Measurements from ENCODE around the gene ARNT2.

Gene ARNT2

DNA sequence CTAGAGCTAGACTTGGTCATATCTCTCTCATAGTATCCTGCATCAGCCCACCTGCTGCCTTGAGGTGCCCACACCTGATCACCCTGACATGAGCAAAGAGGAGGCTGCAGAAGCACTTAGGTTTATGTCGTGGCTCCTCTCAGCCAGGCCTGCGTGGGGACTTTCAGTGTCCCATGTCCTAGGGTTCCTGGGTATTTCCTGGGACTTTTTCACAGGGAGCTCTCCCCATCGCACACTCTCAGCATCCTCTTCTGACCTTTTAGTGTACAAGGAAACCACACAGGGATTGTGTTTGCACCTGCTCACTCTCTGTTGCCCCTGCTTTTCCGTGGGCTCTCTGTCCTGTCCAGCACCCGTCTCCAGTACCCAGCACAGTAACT, 61.4 kb downstream of the ARNT2 start:
- no peak for DNase-seq (ENCODE audit: low read depth in 2 of 2)

GRCh38 chr15:80466543-80466942, 62.4 kb downstream of the ARNT2 start:
- DNase-seq (ENCODE audit: low read depth in 2 of 2) = no peak

DNA sequence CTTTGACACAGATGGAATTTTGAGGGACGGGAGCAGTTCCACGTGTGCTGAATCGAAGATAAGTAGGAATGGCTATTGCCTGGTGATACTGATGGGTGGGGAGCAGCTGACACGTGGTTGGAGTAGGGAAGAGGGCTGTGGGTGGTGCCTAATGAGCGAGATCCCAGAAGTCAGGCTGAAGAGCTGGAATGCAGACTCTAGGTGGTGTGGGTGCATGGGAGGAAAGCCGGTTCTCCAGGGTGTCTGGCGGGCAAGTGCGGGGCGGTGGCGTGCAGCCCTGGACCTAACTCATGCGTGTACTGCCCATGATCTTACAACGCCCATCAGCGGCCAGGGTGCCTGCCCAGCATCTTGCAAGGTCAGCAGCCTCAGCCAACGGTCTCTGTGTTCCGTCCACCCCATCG, 63.1 kb downstream of the ARNT2 start:
- no peak for DNase-seq (ENCODE audit: low read depth in 2 of 2)

DNA sequence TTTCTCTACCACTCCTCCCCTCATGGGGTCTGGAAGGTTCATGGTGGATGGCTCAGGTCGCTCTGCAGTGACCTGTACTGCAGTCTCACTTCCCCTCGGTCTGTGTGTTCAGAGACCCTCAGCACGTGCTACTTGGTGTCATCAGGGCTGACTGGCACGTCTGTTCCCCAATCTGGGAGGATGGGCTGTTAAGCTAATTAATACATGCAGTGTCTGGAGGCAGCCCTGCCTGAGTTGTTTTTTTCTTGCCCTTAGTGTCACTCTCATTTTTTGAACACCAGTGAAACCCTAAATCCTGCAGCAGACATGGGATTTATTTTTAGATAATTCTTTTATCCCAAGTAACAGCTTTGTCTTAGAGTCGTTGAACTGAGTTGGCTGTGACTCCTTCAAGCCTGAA, 64.6 kb downstream of the ARNT2 start:
- no peak for DNase-seq (ENCODE audit: low read depth in 2 of 2)

DNA sequence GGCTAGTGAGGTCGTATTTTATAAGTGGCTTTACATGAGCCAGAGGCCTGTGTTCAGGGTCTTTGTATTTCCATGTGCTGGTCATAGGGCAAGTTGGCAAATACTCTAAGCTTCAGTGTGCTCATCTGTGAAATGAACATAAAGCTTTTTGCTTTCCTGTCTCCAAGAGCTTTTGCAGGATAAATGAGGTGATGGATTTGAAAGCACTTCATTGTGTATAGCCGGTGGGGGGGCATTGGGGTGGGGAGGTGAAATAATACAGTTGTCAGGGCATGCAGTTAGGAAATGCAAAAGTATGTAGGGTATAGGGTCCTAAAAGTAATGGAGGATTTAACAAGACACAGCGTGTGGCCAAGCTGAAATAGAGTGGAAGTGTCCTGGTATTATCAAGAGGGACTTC, 67.7 kb downstream of the ARNT2 start:
- no peak for DNase-seq (ENCODE audit: low read depth in 2 of 2)

DNA sequence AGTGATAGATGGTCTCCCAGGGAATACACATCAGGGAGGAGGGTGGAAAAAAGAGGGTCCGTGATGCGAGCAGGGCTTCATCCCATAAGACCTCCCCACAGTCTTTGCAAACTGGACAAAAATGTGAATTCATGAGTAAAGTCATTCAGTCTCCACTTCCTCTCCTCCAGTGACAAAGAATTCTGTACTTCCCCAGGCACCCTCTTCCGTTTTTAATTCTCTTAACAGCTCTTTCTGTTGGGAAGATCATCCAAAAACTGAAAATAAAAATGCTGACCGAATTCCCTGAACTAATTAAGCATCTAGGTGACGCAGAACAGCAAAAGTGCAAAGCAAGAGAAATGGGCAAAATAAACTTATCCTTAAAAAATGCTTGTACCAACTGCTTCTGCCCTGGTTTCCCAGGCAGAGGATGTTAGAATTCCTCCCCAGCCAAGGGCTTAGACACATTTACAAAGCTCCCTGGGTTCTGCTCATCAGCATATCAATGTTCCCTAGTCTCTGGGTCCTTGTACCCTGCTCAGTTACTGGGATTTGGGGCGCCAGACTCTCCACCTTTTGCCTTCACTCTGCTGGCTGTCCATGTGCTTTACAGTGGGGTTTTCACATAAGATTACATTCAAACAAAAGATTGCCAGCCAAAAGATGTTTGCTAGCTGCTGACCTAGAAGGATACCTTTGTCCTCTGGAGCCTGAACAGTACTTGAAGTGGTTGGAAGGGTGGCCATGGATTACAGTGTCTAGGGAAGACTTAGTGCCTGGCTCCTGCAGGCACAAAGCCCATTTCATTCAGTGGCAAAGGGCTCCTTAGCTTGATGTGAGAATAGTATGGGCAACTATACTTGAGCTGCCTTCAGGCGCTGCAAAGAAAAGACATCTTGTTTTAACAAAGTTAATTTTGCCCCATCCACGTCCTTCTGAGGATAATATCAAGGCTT, 69.4 kb downstream of the ARNT2 start:
- DNase-seq (ENCODE audit: low read depth in 2 of 2) = no peak

GRCh38 chr15:80474224-80475215, 70.3 kb downstream of the ARNT2 start:
- DNase-seq (ENCODE audit: low read depth in 2 of 2) = no peak

GRCh38 chr15:80475572-80475971, 71.4 kb downstream of the ARNT2 start:
- DNase-seq (ENCODE audit: low read depth in 2 of 2) = no peak

DNA sequence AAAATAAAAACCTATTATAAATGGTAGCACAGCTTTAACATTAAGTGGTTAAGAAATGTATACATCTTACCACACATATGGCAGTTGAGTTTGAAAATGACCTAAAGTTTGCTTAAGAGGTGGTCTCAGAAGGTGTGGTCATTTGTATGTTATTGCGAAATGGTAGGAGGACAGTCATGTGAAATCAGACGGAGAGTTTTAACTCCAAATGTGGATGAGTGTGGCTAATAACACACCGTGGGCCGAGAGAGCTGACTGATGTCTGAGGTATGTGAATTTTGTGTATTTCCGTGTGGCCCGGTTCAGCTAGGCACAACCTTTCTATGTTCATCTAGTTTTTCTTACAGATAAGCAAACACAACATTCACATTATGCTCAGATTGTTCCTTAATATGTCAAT, 71.9 kb downstream of the ARNT2 start:
- DNase-seq (ENCODE audit: low read depth in 2 of 2) = no peak

GRCh38 chr15:80478075-80478474, 73.9 kb downstream of the ARNT2 start:
- DNase-seq (ENCODE audit: low read depth in 2 of 2) = no peak

DNA sequence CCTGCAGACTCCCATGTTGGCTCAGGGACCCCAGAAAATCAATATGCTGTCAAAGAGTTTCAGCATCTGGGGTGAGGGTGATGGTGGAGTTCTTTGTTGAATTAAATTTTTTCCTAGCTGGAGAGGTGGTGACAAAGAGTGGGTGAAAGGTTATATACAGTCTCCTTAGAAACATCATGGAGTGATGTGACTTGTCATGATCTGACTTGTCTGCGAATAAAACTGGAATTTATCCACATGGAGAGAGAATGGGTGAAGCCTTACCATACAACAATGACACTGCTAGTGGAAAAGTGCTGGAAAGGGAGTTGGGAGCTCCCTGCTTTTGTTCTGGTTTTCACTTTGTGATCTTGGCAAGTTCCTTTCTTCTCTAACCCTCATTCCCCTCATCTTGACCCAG, 75.0 kb downstream of the ARNT2 start:
- DNase-seq (ENCODE audit: low read depth in 2 of 2) = no peak

DNA sequence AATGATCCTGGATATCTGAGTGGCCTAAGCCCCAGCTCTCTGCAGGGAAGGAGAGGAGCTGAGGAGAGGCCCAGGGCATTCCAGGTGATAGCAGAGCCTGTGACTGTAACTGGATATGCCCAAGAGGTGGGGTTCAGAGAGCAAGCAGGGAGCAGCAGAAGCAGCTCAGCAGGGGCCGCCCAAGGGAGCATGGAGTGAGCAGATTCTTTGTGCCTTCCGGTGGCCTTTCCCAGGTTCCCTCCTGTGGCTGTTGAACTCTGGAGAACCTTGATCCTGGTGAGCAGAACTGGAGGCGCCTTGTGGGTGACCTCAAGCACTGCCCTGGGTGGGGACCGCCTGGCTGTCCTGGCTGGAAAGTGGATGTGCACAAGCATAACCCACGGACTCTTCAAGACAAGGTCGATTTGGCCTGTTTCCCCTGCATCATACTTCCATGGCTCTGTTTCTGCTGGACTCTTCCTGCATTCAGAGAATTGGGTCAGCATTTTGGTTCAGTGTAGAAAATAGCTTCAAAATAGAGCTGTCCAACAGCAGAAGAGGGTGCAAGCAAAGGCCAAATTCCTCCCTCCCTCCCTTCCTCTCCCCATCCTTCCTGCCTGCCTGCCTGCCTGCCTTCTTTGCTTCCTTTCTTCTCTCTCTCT, 76.1 kb downstream of the ARNT2 start:
- no peak for DNase-seq (ENCODE audit: low read depth in 2 of 2)

DNA sequence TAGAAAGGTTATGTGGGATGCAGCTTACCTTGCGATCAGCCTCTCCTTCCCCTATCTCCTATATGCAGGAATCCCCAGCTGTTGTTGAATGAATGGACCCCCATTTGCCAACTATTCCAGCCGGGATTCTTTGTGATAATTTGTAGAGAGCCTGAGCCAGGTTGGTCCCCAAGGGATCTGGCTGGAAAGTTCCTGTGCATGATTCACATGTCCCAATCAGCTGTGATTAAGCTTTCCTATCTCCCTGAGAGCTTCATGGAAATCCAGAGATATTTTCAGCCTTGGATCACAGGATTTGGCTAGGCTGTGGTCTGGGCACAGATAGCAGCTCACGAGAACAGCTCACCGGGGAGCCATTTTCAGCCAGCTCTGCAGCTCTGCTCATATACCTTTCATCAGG, 76.7 kb downstream of the ARNT2 start:
- DNase-seq (ENCODE audit: low read depth in 2 of 2) = no peak

DNA sequence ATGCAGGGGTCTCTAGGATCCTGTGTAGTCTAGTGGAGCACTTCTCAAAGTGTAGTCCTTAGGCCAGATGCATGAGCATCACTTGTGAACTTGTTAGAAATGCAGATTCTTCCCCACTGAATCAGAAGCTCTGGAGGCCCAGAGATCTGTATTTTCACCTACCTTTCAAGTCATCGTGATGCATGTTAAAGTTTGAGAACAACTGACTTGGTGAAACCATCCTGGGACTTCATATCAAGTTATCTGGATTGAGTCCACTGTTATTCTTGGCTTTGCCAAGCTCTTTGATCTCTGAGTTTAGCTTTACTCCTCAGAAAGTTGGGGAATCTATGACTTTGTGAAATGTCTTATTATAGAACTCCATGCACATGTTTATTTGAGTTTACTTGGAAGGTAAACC, 78.5 kb downstream of the ARNT2 start:
- DNase-seq (ENCODE audit: low read depth in 2 of 2) = no peak

DNA sequence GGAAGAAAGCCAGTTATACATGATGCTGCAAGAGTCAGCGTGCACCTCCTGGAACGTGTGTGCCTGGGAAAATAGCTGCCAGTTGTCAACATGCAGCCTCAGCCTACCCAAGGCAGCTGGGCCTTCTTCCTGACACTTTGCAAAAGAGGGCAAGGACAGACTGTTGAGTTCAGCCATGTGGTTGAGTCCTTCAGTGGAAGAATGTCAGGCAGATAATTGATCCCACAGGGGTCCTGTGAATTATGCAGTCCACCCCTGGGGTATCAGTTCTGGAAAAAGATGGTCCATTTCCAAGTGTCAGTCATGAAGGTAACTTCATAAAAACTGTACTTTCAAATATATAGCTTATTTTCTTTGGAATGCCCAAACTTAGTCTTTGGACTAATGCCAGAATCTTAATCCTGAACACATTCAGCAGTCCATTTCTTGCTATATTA, 79.6 kb downstream of the ARNT2 start:
- DNase-seq (ENCODE audit: low read depth in 2 of 2) = no peak

GRCh38 chr15:80484333-80484864, 80.2 kb downstream of the ARNT2 start:
- no peak for DNase-seq (ENCODE audit: low read depth in 2 of 2)

GRCh38 chr15:80485370-80486164, 81.4 kb downstream of the ARNT2 start:
- DNase-seq (ENCODE audit: low read depth in 2 of 2) = no peak

DNA sequence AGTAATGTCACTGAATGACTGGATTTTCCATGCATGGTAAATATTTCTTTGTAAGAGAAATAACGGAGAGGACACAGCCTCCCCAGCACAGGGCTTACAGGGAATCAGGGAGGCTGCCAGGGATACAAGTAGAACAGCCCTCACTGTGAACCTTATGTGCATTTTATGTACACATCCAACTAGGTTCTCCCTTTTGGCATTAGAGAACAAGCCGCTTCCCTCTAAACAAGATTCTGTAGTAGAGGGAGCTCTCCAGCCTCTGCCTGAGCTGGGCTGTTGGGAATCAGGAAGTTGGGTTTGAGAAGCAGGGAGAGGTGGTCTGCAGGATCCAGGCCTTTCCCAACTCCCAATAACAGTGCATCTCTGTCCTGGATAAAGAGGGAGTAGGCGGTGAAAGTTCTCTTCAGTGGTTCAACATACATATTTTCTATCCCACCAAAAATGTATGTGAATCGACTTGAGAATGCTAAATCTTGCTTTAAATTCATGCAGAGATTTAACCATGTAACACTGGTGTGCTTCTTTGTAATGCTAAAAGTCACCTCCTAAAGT, 83.7 kb downstream of the ARNT2 start:
- no peak for DNase-seq (ENCODE audit: low read depth in 2 of 2)

- no peak for DNase-seq (ENCODE audit: low read depth in 2 of 2)
These were observed 84.9 kb downstream of the ARNT2 start for GRCh38 chr15:80489030-80489594.

- no peak for DNase-seq (ENCODE audit: low read depth in 2 of 2)
These were observed 86.3 kb downstream of the ARNT2 start for GRCh38 chr15:80490431-80490990.

Measured in stimulated activated CD8-positive, alpha-beta memory T cell treated with anti-CD3 and anti-CD28 coated beads, Interleukin-15, amount 100 ng/mL, for 48 hours (primary cell).